NCI-H345 (cell line): Measurements from ENCODE around the gene CLCN6.

Source experiments
- DNase-seq: peaks from one replicate; lab custom pipeline; 2025; lab: John Stamatoyannopoulos, UW

CLCN6 gene

DNA sequence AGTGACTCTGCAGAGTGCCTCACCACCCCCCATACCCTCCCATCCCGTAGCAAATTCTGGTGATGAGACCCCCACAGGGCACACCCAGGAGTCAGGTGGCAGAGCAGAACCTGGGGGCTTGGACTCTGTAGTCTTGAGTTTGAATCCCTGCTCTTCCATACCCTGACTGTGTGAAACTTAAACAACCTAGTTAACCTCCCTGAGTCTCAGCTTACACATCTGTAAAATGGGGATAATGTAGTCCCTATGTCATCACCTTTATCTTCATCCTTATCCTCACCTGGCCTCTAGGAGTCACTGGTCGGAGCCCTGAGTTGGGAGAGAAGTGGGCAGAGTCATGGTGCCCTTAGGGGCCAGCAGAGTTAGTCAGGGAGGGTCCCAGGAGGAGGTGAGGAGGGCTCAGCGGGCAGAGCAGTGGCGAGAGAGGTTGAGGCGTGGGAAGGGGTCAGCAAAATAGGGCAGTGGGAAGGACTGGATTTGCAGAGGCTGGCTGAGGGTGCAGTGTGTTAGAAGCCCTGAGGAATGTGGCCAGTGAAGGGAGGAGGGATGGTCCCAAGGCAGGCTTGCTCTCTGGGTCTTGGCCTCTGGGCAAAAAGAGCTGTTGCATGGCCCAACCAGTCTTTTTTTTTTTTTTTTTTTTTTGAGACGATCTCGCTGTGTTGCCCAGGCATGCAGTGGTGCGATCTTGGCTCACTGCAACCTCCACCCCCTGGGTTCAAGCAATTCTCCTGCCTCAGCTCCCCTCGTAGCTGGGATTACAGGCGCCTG is 25.4 kb upstream of the CLCN6 start:
- DNase-seq = no peak

DNA sequence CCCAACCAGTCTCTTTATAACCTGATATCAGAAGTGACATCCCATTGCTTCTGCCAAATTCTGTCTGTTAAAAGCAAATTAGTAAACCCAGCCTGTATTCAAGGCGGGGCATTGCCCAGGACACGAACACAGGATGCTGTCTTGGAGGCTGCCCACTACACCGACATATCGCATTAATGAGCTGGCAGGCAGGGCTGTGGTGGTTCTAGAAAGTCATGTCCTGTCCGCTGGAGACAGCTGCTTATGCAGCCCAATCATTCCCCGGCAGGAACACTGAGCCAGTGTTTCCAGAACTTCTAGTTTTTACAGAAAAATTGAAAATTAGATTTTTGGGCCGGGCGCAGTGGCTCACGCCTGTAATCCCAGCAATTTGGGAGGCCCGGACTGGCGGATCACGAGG is 24.7 kb upstream of the CLCN6 start:
- no peak for DNase-seq

DNA sequence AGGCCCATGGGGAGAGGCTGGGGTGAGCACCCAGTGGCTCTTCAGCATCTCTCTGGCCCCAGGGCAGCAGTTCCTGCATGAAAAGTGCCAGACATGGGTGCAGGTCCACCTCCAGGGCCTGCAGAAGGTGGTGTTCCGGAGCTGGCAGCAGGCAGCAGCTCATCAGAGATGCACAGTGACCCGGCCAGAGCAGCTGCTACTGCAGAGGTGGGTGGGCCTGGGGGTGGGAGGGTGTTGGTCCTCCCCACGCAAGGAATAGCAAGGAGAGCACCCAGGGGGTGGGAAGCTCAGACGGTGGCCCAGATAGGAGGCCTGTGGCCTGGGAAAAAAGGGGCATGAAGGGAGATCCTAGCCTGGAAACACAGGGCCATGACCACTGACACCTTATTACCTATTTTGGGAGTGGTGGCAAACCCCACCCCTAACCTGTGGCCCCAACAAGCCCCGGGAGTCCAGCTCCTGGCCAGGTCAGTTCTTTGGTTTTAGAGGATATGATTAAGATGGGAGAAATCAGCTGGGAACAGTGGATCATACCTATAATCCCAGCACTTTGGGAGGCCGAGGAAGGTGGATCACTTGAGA is 23.8 kb upstream of the CLCN6 start:
- no peak for DNase-seq

DNA sequence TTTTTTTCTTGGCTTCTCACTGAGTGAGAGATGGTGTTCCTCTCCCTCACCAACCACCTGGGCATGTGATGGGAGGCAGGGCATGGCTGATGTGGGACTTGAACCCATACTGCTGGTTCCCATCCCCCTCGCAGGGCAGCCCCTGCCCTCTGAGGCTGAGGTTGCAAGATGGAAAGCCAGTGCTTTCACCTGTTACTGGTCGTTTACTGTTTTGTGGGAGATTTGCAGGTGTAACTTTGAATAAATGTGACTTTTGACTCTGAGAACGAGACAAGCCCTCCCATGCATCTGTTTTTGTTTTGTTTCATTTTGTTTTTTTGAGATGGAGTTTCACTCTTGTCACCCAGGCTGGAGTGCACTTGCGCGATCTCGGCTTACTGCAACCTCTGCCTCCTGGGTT is 22.4 kb upstream of the CLCN6 start:
- DNase-seq = no peak

- DNase-seq = no peak
Measured at GRCh38 chr1:11784256-11784992, 21.6 kb upstream of the CLCN6 start.

GRCh38 chr1:11784993-11785769 is 20.8 kb upstream of the CLCN6 start:
- peak; percentile 11 for DNase-seq

DNA sequence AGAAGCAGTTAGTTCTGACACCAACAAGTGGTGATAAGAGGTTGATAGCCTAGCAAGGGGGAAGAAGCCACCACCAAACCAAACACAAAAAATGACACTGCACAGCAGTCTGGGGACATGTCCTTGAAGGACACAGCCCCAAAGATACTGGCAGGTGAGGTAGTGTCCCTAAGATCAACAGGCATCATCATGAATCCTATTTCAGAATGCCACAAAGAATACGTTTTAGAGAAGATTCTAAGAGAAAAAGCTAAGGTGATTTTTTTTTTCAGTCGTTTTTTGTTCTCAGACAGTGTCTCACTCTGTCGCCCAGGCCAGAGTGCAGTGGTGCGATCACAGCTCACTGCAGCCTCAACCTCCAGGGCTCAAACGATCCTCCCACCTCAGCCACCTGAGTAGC is 19.8 kb upstream of the CLCN6 start:
- DNase-seq = no peak

DNA sequence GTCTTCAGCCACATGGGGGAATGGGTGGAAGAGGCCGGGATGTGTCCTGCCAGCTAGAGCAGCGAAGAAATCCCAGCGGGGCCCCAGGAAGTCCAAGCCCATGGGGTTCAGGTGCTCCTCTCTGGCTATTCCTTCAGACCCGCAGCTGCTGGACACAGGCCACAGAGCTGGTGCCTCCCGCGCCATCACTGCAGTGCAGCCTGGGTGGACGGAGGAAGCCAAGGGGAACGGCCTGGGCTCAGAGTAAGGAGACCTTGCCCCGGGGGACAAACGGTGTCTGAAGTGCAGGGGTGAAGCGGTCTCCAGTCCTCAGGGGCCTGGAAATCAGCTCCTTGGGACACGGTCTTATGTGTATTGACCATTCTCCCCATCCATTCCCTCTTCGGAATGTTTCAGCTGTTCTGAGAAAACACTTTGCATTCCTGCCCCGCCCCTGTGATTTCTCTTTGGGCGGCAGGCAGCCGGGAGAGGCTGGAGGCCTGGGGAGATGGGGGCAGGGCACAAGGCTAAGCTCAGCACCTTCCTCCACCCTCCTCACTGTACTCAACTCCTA is 18.7 kb upstream of the CLCN6 start:
- DNase-seq = no peak

DNA sequence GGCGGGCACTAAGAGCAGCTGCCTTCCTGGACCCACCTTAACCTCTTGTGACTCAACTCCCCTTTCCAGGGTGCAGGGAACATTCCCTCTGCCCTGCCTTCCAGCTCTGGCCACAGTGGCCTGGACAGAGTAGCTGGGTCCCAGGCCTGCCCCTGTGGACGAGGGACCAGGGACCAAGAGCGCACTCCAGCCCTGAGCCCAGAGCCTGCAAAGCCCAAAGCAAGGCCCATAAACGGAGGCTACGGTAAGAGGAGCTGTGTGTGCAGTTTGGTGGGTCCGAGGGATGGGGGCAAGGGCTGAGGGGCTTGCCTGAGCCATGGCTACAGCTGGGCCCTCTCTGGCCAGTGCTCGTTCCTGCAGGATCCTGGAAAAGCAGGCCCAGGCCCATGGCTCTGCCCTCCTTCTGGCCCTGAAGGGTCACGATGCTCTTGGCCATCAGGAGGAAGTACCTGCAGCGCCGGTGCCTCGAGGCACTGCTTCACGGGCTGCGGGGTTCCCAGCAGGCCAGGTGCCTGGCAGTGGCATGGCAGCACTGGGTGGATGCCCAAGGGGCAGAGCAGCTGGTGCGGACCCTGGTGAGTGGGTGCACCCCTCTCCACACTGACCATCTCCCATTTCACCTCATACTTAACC is 18.1 kb upstream of the CLCN6 start:
- no peak for DNase-seq

- DNase-seq = no peak
Measured at GRCh38 chr1:11788549-11789053, 17.4 kb upstream of the CLCN6 start.

- DNase-seq = no peak
Measured at GRCh38 chr1:11789126-11790067, 16.6 kb upstream of the CLCN6 start.

DNA sequence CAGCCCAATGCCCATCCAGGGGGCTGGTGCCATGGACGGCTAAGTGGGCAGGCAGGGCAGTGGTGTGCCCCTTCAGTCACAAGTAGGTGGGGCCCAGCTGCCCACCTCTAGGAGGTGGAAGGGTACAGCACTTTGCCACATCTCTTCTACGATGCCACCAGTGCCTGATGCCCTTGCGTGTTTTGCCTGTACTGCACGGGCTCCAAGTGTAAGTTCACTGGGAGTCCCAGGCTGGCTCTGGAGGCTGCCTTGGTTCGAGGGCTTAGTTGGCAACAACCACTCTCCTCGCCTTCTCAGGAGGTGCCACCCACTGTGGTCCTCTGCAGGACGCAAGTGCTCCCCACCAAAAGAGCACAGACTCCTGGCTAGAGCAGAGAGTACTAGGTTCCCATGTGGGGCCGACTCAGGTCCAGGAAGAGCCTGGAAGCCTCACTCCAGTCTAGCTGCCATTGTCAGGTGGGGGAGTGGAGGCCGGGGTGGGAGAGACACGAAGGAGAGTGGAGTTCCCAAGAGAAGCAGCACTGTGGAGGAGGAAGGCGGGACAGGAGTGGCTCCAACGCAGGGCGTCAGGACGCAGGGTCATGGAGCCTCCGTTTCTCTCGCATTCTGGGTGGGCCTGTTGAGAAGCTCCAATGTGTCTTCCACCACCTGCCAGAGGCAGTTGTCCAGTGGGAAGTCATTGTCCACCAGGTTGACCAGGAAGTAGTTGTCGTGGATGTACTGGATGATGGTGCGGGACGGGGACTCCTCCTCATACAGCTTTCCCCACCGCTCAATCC is 15.7 kb upstream of the CLCN6 start:
- DNase-seq = no peak

GRCh38 chr1:11790880-11791715 is 14.9 kb upstream of the CLCN6 start:
- DNase-seq = no peak

GRCh38 chr1:11792106-11792505 is 13.9 kb upstream of the CLCN6 start:
- DNase-seq = no peak

- DNase-seq = no peak
Measured at GRCh38 chr1:11793819-11794218, 12.2 kb upstream of the CLCN6 start.

DNA sequence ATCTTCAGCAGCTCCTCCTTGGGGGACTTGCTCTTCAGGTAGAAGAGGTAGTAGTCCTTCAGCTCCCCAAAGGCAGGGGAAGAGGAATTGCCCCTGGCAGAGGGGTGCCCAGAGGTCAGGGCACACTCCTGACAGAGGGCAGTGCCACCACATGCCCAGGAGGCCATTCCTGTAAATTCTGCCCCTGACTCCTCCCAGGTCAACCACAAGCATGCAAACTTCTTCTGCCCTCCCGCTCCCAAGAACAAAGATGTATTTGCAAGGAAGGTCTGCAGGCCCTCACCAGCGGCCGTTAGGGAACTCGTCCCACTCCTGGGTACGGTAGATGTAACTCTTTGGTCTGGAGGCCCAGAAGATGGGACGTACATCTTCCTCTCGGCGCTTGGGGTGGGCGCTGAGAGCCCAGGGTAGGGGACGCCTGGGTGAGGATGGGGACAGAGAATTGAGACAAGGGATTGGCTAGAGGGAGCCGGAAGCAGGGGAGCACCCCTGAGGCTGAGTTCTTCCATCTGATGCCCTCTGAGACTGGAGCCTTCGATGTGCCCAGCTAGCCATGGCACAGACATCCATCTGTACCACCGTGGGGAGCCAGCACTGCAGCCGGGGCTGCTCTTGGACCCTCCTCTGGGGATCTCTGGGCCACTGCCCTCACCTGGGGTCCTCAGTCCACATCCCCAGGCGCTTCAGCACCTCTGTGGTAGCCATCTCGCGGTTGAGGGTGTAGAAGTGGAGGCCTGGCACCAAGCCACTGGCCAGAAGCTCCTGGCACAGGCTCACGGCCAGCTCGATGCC is 11.3 kb upstream of the CLCN6 start:
- no peak for DNase-seq

DNA sequence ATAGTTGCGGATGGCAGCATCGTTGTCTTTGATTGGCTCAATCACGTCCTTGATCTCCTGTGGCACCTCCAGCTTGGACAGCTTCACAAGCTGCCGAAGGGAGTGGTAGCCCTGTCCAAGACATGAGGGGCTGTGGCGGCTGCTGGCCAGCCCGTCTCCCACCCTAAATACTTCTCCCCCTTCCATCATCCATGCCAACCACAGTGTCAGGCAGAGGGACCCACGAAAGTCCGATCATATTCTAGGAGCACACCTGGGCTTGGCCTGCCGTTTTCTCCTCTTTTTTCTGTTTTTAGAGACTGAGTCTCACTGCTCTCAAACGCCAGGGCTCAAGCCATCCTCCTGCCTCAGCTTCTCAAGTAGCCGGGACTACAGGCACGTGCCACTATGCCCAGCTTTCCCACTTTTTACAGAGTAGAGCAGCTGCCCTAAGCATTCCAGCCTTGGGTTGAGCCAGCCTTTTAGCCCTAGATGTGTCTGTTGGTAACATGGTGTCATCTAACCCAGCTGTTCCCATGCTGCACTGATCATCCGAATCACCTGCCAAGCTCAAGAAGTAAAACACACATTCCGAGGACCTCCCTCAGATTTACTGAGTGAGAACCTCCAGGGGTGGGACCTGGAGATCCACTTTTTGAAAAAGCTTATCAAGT is 10.6 kb upstream of the CLCN6 start:
- no peak for DNase-seq
